Stimulated activated CD8-positive, alpha-beta memory T cell treated with anti-CD3 and anti-CD28 coated beads, Interleukin-12 subunit alpha, Interleukin-12 subunit beta, amount 100 ng/mL, for 1 hour (primary cell): ENCODE data around the gene LONP2.
"Not testable (repeated sequence)": the region's sequence is repeated elsewhere in the genome, so short reads cannot be mapped to it uniquely, and the experiment has no call there.

Experiments used
- DNase-seq: peaks from one replicate; pipeline ENCODE4 v3.0.0-alpha.2; 2020; ENCODE audit warnings: low read depth

The LONP2 gene

GRCh38 chr16:48395375-48395774 lies 151.3 kb downstream of the LONP2 start:
- DNase-seq = no peak

DNA sequence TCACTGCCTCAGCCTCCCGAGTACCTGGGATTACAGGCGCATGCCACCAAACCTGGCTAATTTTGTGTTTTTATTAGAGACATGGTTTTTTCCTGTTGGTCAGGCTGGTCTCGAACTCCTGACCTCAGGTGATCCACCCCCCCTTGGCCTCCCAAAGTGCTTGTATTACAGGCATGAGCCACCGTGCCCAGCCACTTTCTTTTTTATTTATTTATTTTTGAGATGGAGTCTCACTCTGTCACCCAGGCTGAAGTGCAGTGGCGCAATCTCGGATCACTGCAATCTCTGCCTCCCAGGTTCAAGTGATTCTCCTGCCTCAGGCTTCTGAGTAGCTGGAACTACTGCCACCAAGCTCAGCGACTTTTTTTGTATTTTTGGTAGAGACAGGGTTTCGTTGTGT lies 158.4 kb downstream of the LONP2 start:
- not testable (repeated sequence) for DNase-seq

DNA sequence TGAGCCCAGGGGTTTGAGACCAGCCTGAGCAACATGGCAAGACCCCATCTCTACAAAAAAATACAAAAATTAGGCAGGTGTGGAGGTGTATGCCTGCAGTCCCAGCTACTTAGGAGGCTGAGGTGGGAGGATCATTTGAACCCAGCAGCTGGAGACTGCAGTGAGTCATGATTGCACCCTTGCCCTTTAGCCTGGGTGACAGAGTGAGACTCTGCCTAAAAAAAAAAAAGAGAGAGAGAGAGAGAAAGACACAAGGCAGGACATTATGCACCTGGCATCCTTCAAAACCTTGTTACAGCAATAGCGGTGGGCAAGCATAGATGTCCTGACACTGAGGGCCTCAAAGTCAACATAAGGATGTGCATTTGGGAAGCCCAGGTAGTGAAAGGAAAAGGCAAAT lies 161.1 kb downstream of the LONP2 start:
- no peak for DNase-seq

- no peak for DNase-seq
Observed at GRCh38 chr16:48405907-48406306, 161.8 kb downstream of the LONP2 start.
